GM18526 (cell line): ENCODE data around the gene TMPRSS6.

Experiments
- POLR2A ChIP-seq: IDR thresholded peaks from 3 replicates; pipeline ENCODE4 v1.6.1; 2011; ENCODE audit not compliant: insufficient read length; ENCODE audit errors: extremely low read depth

The TMPRSS6 gene

DNA sequence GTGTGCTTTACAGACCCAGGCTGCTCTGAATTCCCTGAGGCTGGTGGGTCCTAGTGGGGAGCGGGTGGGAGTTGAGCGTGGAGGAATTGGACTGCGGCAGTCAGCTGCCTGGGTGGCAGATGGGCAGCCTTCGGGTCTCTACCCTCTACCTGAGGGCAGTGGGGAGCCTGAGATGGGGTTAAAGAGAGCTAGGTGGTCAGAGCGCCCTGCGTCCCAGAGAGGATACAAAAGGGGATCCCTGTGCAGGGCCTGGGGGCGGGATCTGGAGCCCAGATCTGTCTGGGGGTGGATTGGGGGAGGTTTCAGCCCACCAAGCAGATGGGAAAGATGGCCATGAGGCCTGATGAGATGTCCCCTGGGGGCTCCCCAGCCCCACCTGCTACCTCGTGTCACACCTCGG lies 39.8 kb downstream of the TMPRSS6 start:
- TF ChIP-seq POLR2A = no peak

DNA sequence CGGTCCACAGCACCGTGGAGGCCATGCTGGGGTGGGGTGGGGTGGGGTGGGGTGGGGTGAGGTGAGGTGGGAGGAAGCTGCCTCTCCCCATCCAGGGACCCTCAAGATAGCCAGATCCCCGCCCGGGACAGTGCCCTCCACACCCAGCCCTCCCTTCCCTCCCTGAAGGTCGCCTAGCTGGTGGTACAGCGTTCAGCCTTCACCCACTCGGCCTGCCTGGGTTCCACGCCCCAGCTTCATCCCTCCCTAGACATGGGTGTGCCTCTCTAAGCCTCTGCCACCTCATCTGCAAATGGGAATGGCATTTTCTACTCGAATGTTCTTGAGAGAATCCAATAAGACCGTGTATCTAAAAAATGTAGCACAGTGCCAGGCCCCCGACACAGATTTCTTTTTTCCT lies 40.2 kb downstream of the TMPRSS6 start:
- TF ChIP-seq POLR2A = no peak

DNA sequence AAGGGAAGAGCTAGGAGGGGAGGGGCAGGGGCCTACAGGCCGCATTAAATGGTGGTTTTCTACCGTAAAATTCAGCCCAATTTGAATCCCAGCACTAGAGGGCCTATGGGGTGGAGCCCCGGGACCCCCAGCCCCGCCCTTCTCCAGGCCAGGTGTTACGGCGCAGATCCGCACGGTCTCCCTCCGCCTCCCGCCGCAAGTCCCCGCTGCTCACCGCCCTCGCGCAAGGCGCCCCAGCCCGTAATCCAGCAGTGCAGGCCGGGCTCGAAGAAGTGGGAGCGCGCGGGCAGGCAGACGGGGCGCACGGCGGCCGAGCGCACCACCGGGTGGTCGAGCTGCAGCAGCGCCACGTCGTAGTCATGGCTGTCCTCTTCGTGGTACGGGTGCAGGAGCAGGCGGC lies 40.7 kb downstream of the TMPRSS6 start:
- TF ChIP-seq POLR2A = no peak

DNA sequence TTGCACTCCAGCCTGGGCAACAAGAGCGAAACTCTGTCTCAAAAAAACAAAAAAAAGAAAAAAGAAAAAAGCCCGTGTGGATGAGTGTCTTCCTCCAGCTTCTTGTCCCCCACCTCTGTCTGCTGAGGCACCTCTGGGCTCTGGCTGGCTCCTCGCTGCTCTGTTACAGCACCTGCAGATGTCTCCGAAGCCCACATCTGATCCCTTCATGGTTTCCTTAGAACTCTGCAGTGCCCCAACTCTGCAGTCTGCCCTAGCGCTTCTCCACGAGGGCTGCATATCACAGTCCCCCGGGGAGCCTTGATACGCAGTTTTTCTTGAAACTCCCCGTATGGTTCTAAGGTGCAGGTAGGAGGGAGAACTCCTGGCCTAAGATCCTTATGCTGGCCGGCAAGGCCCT lies 42.1 kb downstream of the TMPRSS6 start:
- no peak for TF ChIP-seq POLR2A

DNA sequence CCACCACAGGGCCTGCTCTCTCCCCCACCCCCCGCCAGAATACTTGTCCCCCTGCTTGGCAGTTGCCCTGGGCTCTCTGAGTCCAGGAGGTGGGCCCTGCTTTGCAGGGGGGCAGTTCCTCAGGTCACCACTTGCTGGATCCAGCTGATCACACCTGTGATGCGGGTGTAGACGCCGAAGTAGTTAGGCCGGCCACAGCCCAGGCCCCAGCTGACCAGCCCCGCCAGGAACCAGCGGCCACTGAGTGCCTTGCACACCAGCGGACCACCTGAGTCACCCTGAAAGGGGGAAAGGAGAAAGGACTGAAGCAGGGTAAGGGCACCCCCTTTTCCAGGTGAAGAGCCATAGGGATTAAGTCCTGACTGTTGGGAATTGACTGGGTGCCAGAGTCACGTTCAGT lies 43.6 kb downstream of the TMPRSS6 start:
- TF ChIP-seq POLR2A = no peak

DNA sequence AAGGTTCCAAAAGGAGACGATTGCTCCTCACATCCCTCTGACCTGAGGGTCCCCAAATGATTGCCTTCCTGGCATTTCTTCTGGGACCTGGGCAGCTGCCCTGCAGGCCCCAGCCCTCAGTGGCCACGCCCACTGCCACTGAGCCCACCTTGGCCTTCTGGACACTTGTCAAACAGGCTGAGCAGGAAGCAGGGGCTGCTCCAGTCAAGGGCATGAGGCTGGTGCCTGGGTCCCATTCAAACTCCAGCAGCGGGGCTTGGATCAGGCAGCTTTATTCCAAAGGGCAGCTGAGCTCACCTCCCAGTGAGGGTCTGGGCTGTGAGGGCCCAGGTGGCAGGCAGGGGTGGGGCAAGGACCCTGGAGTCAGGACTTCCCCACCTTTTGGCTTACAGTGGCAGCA lies 44.3 kb downstream of the TMPRSS6 start:
- no peak for TF ChIP-seq POLR2A

DNA sequence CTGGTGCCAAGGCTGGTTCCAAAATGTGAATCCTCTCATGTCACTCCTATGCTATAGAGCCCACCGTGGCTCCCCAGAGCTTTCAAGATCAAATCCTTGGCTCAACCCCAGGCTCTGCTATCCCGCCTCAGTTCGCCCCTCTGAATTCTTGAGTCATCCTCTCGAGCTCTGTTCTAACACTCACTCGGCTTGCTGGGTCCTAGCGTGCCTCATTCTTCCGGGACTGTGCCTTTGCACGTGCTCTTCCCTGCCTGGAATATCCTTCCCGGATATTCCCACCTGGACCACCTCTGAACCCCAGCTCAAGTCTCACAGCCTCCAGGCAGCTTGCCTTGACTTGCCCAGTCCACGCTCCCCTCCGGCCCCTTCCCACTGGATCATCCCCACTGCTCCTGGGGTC lies 45.0 kb downstream of the TMPRSS6 start:
- no peak for TF ChIP-seq POLR2A

DNA sequence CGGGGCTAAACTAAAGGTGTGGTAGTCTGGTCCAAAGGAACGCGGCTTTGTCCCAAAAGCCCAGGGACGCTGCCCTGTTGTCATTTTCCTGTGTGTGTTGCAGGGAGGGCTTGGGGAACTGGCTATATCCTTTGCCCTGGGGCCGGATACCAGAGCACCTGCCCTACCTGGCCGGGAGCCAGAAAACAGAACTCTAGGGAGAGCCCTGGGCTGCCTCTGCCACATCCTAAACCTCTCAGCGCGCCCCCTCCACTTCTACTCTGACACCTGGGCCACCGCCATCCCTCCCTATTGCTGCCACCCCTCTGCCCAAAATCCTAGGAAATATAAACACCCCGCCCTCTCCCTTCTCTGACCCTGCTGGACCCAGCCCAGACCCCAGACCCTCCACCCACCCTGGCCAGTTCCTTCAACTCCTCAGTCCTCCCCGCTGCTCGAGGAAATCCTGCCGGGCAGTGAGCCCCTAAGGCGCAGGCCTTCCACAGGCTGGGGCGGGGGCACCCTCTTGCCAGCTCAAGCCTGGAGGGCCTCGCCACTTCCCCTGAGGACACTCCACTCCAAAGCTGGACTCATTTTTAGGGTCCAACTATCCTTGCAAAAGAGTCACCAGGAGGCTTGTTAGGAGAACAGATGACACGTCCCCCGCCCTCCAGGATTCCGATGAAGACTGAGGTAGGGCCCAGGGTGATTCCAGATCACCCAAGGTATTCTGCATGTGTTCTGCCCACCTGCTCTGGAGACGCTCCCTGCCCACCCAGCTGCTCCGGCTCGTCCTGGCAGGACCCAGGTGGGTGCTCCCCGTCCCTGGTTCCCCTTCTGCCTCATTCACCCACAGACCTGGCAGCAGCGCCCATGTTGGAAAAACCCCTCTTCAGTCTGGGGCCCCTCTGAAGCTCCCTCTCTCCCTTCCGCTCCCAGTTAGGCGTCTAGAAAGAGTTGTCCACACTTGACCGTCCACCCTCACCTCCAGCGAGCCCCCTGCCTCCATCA lies 45.8 kb downstream of the TMPRSS6 start:
- no peak for TF ChIP-seq POLR2A

DNA sequence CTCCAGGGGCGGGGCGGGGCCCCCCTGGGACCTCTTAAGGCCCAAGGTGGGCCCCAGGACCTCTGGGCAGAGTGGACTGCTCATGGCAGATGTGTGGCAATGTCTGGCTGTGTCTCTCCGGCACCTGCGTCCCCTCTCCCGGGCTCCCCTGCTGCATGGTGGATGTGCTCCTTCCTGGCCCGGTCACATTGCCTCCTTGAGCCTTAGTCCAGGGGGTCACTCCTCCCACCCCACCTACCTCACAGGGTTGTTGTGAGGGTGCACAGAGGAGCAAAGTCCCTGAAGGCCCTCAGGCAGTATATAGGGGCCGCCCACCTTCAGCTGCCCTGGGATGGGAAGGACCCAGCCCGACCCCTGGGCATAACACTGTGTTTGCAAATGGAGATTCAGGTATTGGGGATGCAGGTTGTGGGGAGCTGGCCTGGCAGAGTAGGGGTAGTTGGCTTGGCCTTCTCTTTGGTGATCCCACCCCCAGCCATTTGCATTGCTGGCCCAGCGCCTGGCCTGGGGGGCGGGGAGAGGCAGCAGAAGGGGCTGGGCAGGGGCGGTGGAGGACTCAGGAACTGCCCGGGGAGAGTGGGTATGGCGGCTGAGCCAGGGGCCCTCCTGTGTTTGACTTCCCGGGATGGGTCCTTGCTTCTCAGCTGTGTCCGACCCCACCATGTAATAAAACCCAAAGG lies 46.7 kb downstream of the TMPRSS6 start:
- no peak for TF ChIP-seq POLR2A

DNA sequence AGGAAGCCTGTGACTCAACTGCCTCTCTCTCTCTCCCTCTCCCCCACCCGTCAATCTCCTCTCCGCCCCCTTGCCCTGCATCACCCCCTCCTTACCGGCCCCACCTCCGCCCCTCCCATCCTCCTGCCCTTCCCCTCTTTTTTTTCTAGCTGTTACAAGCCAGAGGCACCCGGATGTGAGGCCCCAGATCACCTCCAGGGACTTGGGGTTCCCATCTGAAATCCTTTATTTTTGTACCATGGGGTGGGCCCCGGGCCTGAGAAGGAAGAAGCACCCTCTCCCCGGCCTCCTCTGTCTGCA lies 47.2 kb downstream of the TMPRSS6 start:
- TF ChIP-seq POLR2A = no peak

DNA sequence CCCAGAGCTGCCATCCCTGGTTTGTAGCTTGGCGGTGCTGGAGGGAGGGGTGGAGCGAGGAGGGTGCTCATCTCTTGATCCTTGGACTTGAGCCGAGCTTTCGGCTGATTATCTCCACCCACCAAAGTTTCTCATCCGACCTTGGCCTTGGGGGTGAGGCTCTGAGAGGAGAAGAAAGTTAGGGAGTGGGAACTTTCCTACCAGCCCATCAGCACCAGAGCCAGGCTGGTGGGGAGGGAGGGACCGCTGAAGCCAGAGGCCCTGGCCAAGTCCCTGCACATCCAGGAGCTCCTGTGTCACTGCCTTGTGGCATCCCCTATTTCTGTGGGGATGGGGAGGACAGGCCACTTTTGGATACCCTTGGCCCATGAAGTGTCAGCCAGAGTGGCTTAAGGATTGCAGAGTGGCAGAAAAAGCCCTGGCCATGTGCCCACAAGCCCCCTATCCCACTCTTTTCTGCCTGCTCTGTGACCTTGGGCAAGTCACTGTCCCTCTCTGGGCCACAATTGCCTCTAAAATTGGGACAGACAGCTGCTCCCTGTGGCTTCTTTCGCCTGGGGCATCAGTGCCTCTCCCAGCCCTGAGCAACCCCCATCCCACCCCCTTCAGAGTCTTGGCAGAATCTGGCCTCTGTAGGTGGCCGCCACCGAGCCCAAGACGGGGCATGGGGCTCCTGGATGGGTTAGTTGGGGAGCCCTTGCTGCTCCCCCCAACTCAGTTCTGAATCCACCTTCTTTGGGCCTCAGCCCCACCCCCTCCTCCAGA lies 47.7 kb downstream of the TMPRSS6 start:
- no peak for TF ChIP-seq POLR2A

DNA sequence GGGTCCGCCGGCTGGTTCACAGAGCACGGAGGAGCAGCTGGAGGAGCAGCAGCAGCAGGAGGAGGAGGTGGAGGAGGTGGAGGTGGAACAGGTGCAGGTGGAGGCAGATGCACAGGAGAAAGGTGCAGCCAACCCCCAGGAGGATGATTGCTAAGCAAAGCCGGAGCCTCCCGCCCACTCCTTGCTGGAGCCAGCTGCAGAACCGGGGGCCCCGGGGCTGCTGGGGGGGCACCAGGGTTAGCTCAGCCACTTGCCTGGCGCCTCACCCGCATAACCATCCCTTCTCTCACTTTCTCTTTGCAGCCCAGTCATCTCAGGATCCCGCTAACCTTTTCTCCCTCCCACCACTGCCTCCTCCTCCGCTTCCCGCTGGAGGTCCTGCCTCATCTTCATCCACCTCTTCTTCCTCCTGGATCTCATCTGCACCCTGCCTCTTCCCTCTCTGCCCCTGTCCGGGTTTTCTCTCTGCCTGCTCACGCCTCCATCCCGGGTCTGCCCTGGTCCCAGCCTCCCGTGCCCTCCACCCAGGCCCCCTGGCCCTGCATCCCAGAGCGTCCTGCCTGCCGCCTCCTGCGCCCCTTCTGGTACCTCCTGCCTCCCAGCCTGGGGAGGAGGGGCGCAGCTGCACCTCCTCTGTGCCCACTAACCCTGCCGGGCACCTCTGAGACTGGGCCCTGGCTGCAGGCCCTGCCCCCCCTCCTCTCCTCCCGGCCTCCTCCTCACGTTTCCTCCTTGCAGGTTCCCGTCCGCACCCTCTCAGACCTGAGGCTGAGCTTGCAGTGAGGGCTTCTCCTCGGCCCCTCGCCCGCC lies 48.5 kb downstream of the TMPRSS6 start:
- TF ChIP-seq POLR2A = no peak

DNA sequence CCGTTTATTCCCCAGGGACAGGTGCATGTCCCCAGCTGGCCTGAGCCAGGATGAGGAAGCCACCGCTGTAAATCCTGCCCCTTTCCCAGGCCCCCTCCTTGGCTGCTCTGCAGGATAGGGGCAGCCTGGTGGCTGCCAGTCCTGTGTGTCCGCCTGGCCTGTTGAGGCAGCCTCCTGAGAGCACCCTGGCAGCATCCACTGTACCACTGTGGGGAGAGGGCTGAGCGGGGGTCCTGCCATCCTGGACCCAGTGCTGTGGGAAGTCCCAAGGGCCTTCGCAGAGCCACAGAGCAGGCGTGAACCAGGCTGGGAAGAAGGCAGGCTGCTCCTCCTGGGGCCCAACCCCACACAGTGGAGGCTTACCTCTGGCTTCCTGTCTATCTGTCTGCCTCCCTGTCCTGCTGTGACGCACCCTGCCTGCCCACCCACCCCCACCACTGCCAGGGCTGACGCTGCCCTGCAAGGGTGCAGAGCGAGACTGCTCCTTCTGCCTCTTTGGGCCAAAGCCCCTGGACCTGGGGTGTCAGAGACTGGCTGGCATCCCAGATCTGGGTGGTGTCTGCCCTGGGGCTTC lies 49.5 kb downstream of the TMPRSS6 start:
- TF ChIP-seq POLR2A = no peak

DNA sequence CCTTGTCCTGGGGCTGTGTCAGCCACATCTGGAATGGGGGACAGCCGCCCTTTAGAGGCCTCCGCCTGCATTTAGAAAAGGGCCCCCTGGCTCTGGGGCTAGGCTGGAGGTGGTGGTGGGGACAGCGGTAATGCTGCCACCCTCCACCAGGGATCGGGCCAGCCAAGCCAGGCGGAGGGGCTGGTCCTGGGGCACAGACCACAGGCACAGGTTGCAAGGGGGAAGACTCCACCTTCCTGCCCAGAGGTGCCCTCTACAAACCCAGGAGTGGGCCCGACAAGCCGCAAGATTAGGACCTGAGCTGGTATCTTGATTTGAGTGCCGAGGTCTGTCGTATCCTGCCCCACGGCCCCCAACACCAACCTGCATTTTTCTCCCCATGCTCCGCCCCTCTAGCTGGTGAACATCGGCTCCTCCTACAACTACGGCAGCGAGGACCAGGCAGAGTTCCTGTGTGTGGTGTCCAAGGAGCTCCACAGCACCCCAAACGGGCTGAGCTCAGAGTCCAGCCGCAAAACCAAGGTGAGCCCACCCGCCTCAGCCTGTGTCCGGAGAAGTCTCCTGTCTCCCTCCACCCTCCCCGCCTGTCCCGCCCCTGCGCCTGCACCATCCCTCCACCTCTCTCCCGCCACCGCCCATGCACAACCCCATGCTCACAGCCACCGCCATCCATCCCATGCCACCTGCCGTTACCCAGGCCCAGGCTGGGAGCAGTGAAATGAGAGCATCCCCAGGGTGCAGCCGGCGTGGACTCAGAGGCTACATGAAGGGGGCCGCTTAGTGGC lies 50.4 kb downstream of the TMPRSS6 start:
- TF ChIP-seq POLR2A = no peak
